GM12864 (cell line): ENCODE data around the gene IL16.

ENCODE experiments used
- DNase-seq: peaks from one replicate; pipeline ENCODE4 v3.0.0-alpha.2; 2011; ENCODE audit warnings: low read depth
- H3K4me3 ChIP-seq: 2 replicates; pipeline ENCODE4 v1.5.1; 2011; ENCODE audit warnings: mild to moderate bottlenecking, low read depth, low read length, control low read depth
- CTCF ChIP-seq: IDR thresholded peaks from 2 replicates; pipeline ENCODE4 v1.5.1; 2011; ENCODE audit warnings: low read depth, mild to moderate bottlenecking, moderate library complexity, low read length, control low read depth, inconsistent platforms; ENCODE audit errors: missing control alignments

IL16 gene

GRCh38 chr15:81332326-81332725 is 135.6 kb downstream of the IL16 start:
- no peak for TF ChIP-seq CTCF
- H3K4me3 ChIP-seq, result no peak overlapping the region
- DNase-seq, result no peak

GRCh38 chr15:81333363-81333762 is 136.7 kb downstream of the IL16 start:
- no peak for TF ChIP-seq CTCF
- no peak overlapping the region for H3K4me3 ChIP-seq
- DNase-seq, result no peak

- H3K4me3 ChIP-seq, result no peak overlapping the region
- no peak for TF ChIP-seq CTCF
- DNase-seq, result no peak
Measured at GRCh38 chr15:81334768-81335435, 138.2 kb downstream of the IL16 start.

- DNase-seq, result no peak
- no peak for TF ChIP-seq CTCF
- no peak overlapping the region for H3K4me3 ChIP-seq
Measured at GRCh38 chr15:81335631-81336030, 139.0 kb downstream of the IL16 start.

GRCh38 chr15:81336568-81336967 is 139.9 kb downstream of the IL16 start:
- no peak overlapping the region for H3K4me3 ChIP-seq
- peak; percentile 48 for TF ChIP-seq CTCF
- no peak for DNase-seq

- no peak overlapping the region for H3K4me3 ChIP-seq
- no peak for TF ChIP-seq CTCF
- no peak for DNase-seq
Measured at GRCh38 chr15:81337241-81337640, 140.6 kb downstream of the IL16 start.

GRCh38 chr15:81337713-81338157 is 141.1 kb downstream of the IL16 start:
- no peak for TF ChIP-seq CTCF
- DNase-seq, result no peak
- H3K4me3 ChIP-seq, result no peak overlapping the region
